Calu3 (cell line): Measurements from ENCODE around the gene TMEM82. TPM values are rescaled to one million over a fixed set of nuclear protein-coding genes. Genes with fewer than 3 reads are reported as not detected.

ENCODE experiments used
- BruUV-seq: library from RNA; stranded (reverse); fragments of 400-500 nt; replicated peaks from 2 replicates; lab custom pipeline; 2021; lab: Mats Ljungman, UMichigan
- CTCF ChIA-PET: fragments of 300-600 bp; sonication (Branson Sonifier 250); formaldehyde crosslinking; loops from one replicate; lab custom pipeline; 2022; ENCODE audit warnings: antibody characterized with exemption; lab: Charles Lee
- DNase-seq: peaks from one replicate; pipeline ENCODE4 v3.0.0; 2022
- H3K27ac Mint-ChIP-seq: one replicate; pipeline ENCODE4 v1.8.0; 2022; ENCODE audit warnings: mixed read lengths; ENCODE audit not compliant: unreplicated experiment
- H3K27me3 Mint-ChIP-seq: one replicate; pipeline ENCODE4 v1.8.0; 2022; ENCODE audit warnings: mixed read lengths; ENCODE audit not compliant: unreplicated experiment
- H3K36me3 Mint-ChIP-seq: one replicate; pipeline ENCODE4 v1.8.0; 2022; ENCODE audit warnings: mild to moderate bottlenecking, moderate library complexity, mixed read lengths; ENCODE audit not compliant: insufficient read depth, unreplicated experiment
- H3K4me1 Mint-ChIP-seq: one replicate; pipeline ENCODE4 v1.8.0; 2022; ENCODE audit warnings: mild to moderate bottlenecking, low read depth, mixed read lengths; ENCODE audit not compliant: unreplicated experiment
- H3K4me3 Mint-ChIP-seq: one replicate; pipeline ENCODE4 v1.8.0; 2022; ENCODE audit warnings: mild to moderate bottlenecking, low read depth, moderate library complexity, mixed read lengths; ENCODE audit not compliant: unreplicated experiment
- H3K9me3 Mint-ChIP-seq: one replicate; pipeline ENCODE4 v1.8.0; 2022; ENCODE audit warnings: low read depth, mixed read lengths; ENCODE audit not compliant: unreplicated experiment
- intact Hi-C: fragments of 100-400 bp; cut with micrococcal nuclease; formaldehyde crosslinking; loops from one replicate; pipeline ENCODE4 v1.10.0; 2022; ENCODE audit not compliant: unreplicated experiment
- total RNA-seq: library from RNA; stranded (reverse); gene quantifications from 2 replicates; pipeline ENCODE4 v1.2.3, GENCODE V29; 2022
- TF ChIP-seq, protein P1 (sequence below): fragments of 200-600 bp; IDR thresholded peaks from one replicate; pipeline ENCODE4 v1.8.0; 2022; ENCODE audit warnings: antibody characterized with exemption; ENCODE audit not compliant: unreplicated experiment

TMEM82 gene
- total RNA-seq, 1 experiment from 2014 or later: not detected

DNA sequence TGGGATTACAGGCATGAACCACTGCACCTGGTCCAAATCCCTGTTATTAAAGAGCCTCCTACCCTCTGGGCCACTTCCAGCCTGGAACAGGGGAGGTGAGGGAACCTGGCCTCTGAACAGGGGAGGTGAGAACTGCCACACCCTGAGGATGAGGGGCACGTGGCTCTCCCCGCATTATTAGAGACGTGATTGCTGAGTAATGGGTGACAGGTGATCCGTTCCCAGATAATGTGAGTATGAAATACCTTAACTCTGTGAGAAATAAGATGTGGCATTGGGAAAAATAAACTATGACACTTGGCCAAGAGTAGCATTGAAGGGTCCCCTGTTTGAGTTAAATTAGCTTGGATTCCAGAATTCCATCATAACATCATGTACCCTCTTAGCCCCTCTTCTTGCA is 19.9 kb upstream of the TMEM82 start:
- no peak overlapping the region for H3K27ac Mint-ChIP-seq
- no peak for DNase-seq
- CTCF ChIA-PET: no interaction called here
- H3K9me3 Mint-ChIP-seq: no peaks in the 10 kb centered on the region
- intact Hi-C loops: no loop called here
- H3K27me3 Mint-ChIP-seq: no peaks in the 10 kb centered on the region
- no peaks in the 10 kb centered on the region for H3K4me1 Mint-ChIP-seq
- H3K4me3 Mint-ChIP-seq: no peak overlapping the region
- no TSS peak for BruUV-seq
- TF ChIP-seq, protein P1, sequence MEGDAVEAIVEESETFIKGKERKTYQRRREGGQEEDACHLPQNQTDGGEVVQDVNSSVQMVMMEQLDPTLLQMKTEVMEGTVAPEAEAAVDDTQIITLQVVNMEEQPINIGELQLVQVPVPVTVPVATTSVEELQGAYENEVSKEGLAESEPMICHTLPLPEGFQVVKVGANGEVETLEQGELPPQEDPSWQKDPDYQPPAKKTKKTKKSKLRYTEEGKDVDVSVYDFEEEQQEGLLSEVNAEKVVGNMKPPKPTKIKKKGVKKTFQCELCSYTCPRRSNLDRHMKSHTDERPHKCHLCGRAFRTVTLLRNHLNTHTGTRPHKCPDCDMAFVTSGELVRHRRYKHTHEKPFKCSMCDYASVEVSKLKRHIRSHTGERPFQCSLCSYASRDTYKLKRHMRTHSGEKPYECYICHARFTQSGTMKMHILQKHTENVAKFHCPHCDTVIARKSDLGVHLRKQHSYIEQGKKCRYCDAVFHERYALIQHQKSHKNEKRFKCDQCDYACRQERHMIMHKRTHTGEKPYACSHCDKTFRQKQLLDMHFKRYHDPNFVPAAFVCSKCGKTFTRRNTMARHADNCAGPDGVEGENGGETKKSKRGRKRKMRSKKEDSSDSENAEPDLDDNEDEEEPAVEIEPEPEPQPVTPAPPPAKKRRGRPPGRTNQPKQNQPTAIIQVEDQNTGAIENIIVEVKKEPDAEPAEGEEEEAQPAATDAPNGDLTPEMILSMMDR: no peak
- H3K36me3 Mint-ChIP-seq: peaks cover 17% of the 10 kb centered on the region

DNA sequence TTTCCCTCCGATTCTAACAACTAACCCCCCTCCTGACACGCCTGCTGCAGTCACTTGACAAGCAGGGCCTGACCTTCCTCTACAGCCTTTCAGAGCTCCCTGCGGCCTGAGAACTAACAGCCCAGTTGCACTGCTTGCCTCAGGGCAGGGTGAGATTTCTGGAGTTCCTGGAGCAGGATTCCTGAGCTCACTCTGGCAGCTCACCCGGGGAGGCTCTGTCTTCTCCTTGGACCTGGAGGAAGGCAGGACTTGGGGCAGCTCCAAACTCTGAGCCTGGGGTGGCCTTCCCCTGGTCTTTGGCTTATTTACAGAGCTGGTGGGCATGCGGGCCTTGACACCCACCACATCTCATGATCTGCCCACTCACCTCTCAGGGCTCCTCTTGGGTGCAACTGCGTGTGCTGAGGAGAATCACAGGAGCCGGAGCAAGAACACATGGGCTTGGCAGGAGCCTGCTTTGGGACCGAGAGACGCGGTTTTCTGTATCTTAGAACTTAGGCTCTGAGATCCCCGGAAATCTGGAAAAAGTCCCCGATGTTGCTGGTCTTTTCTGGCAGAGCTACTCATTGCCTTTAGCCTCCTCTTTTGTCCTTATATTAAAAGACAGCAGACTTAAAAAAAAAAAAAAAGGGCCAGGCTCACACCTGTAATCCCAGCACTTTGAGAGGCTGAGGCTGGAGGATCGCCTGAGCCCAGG is 19.3 kb upstream of the TMEM82 start:
- Mint-ChIP-seq H3K4me1 (no peaks in the 10 kb centered on the region), H3K36me3 (peaks cover 20% of the 10 kb centered on the region), H3K27ac (no peak overlapping the region)

DNA sequence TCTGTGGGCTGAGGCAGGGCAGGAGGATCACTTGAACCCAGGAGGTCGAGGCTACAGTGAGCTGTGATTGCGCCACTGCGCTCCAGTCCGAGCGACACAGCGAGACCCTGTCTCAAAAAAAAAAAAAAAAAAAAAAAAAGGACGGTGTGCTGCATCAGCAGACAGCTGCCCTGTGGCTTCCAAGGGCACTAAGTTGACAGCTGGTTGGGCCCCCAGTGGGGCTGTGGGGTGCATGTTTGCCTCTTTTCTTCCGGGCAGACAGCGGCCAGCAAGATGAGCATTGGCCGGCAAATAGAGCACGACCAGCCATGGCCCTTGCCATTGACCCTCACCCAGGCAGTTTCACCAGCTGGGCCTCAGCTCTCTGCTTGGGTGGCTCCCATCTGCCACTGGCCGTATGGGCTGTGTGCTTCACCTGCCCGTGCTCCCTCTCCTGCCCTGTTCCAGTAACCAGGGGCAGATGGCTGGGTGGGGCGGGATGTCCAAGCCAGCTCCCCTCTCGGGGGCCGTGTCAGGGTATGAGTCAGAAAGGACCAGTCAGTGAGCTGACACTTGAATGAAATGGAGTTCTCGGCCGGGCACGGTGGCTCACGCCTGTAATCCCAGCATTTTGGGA is 18.6 kb upstream of the TMEM82 start:
- H3K36me3 Mint-ChIP-seq: peaks cover 20% of the 10 kb centered on the region
- TF ChIP-seq, protein P1: no peak
- H3K27me3 Mint-ChIP-seq: no peaks in the 10 kb centered on the region
- no peaks in the 10 kb centered on the region for H3K9me3 Mint-ChIP-seq
- H3K4me1 Mint-ChIP-seq: no peaks in the 10 kb centered on the region
- no peak overlapping the region for H3K27ac Mint-ChIP-seq
- no peak for DNase-seq
- no peak overlapping the region for H3K4me3 Mint-ChIP-seq
- intact Hi-C loops: no loop called here
- CTCF ChIA-PET: no interaction called here
- no TSS peak for BruUV-seq

More for the DNA sequence above, 19.3 kb upstream of the TMEM82 start:
- H3K4me3 Mint-ChIP-seq: no peak overlapping the region
- intact Hi-C loops: no loop called here
- DNase-seq: no peak
- TF ChIP-seq, protein P1: no peak
- BruUV-seq: no TSS peak
- H3K27me3 Mint-ChIP-seq: no peaks in the 10 kb centered on the region
- CTCF ChIA-PET: no interaction called here
- H3K9me3 Mint-ChIP-seq: no peaks in the 10 kb centered on the region

DNA sequence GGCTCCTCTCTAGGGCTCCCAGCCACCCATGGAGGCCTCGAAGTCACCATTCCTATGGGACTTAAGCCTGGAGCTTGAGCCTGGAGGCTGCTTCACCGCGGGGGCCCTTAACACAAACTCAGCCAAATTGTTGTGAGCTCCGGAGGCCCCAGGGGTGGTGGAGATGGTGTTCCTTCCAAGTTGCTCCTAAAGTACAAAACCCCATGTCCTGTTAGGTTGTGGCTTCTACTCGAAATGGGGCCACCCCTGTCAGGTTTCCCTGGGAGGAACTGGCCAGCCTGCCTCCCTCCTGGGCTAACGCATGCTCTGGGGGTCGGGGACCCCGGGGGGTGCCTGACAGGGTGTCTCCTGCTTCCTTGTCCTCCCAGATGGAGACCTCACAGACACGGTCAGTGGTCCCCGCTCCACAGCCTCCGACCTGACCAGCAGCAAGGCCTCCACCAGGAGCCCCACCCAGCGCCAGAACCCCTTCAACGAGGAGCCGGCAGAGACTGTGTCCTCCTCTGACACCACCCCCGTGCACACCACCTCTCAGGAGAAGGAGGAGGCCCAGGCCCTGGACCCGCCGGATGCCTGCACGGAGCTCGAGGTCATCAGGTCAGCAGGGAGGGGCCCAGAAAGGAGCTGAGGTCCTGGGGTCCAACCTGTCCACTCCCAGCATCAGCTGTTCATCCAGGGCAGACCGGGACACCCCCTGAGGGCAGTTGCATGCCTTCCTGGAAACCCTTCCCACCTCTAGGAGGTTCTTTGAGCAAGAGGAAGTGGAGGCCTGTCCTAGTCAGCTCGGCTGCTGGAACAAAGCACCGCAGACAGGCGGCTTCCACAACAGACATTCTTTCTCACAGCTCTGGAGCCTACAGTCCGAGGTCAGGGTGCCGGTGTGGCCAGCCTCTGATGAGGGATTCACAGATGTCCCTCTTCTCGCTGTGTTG is 17.1 kb upstream of the TMEM82 start:
- intact Hi-C loops: no loop called here
- CTCF ChIA-PET: no interaction called here
- DNase-seq: no peak
- Mint-ChIP-seq H3K4me1 (no peaks in the 10 kb centered on the region), H3K36me3 (peaks cover 13% of the 10 kb centered on the region), H3K27ac (no peak overlapping the region), H3K27me3 (no peaks in the 10 kb centered on the region), H3K4me3 (no peak overlapping the region), H3K9me3 (no peaks in the 10 kb centered on the region)
- TF ChIP-seq, protein P1: no peak
- no TSS peak for BruUV-seq
